Measurements from ENCODE around the gene SLC22A5. TPM values are rescaled to one million over a fixed set of nuclear protein-coding genes. Genes with fewer than 3 reads are reported as not detected.

SLC22A5 gene
- total RNA-seq, 1 experiment from 2014 or later = 3.6 TPM

GRCh38 chr5:132371603-132371994, 2.1 kb downstream of the SLC22A5 start:
- no peak for ATAC-seq
- ChIA-PET POLR2A (interaction anchor here (0.9 kb wide), 1 partner anchor 100 kb away, joined by 3 read pairs; no protein-coding TSS in a partner anchor), CTCF (interaction anchor here (1.3 to 2.5 kb wide), 2 partner anchors 15 to 133 kb away, joined by 4 to 6 read pairs; no protein-coding TSS in a partner anchor)
- H3K27ac Mint-ChIP-seq = no peak overlapping the region
- H3K27me3 Mint-ChIP-seq (ENCODE audit: low read depth) = peaks cover 16% of the 10 kb centered on the region
- H3K9me3 Mint-ChIP-seq = no peaks in the 10 kb centered on the region
- H3K4me3 Mint-ChIP-seq = no peak overlapping the region; the same call in 1 of the 2 replicates
- no peaks in the 10 kb centered on the region for H3K36me3 Mint-ChIP-seq
- H3K4me1 Mint-ChIP-seq = peaks cover 9% of the 10 kb centered on the region
- no peak for DNase-seq (ENCODE audit: low spot score)
- TF ChIP-seq NFYB (CRISPR knock-in tag; conservative IDR thresholded peaks at IDR 0.05; ENCODE audit: low read depth) (no peak), ZNF512 (CRISPR knock-in tag; IDR thresholded peaks at IDR 0.05; ENCODE audit: borderline replicate concordance) (no peak), ZNF396 (CRISPR knock-in tag; IDR thresholded peaks at IDR 0.05; ENCODE audit: borderline replicate concordance) (no peak), FOXP1 (CRISPR knock-in tag; IDR thresholded peaks at IDR 0.05; ENCODE audit: borderline replicate concordance) (no peak), CREB1 (CRISPR knock-in tag; IDR thresholded peaks at IDR 0.05) (no peak), RELA (CRISPR knock-in tag; IDR thresholded peaks at IDR 0.05; ENCODE audit: borderline replicate concordance) (no peak), ATF1 (CRISPR knock-in tag; IDR thresholded peaks at IDR 0.05) (no peak), NFATC4 (CRISPR knock-in tag; IDR thresholded peaks at IDR 0.05) (no peak), NFE2L1 (CRISPR knock-in tag; IDR thresholded peaks at IDR 0.05) (no peak), ZNF138 (CRISPR knock-in tag; conservative IDR thresholded peaks at IDR 0.05) (no peak), MYBL2 (CRISPR knock-in tag; IDR thresholded peaks at IDR 0.05) (no peak)

GRCh38 chr5:132372127-132372526, 2.6 kb downstream of the SLC22A5 start:
- Mint-ChIP-seq H3K4me1 (peaks cover 9% of the 10 kb centered on the region), H3K27ac (no peak overlapping the region), H3K4me3 (no peak overlapping the region), H3K9me3 (no peaks in the 10 kb centered on the region), H3K27me3 (ENCODE audit: low read depth) (peaks cover 16% of the 10 kb centered on the region), H3K36me3 (no peaks in the 10 kb centered on the region)
- ChIA-PET POLR2A (no interaction called here), CTCF (interaction anchor here (0.8 to 2.5 kb wide), 3 partner anchors 14 to 134 kb away, joined by 3 to 6 read pairs (median 4); no protein-coding TSS in a partner anchor)
- TF ChIP-seq ZNF512 (CRISPR knock-in tag; IDR thresholded peaks at IDR 0.05; ENCODE audit: borderline replicate concordance) = no peak
- ATAC-seq (no peak), DNase-seq (ENCODE audit: low spot score) (no peak)

GRCh38 chr5:132372542-132372941, 3.0 kb downstream of the SLC22A5 start:
- TF ChIP-seq JAZF1 (CRISPR knock-in tag; IDR thresholded peaks at IDR 0.05) = no peak
- no peak for TF ChIP-seq PRDM15 (CRISPR knock-in tag; IDR thresholded peaks at IDR 0.05)
- no peak for TF ChIP-seq TEAD1 (CRISPR knock-in tag; IDR thresholded peaks at IDR 0.05)
- no peak for TF ChIP-seq E2F4 (CRISPR knock-in tag; IDR thresholded peaks at IDR 0.05; ENCODE audit: borderline replicate concordance, low read depth)
- no peak for TF ChIP-seq HMGA2 (CRISPR knock-in tag; IDR thresholded peaks at IDR 0.05)
- Mint-ChIP-seq H3K9me3 (no peaks in the 10 kb centered on the region), H3K4me1 (peaks cover 9% of the 10 kb centered on the region), H3K27me3 (ENCODE audit: low read depth) (peaks cover 16% of the 10 kb centered on the region), H3K36me3 (no peaks in the 10 kb centered on the region), H3K27ac (no peak overlapping the region), H3K4me3 (no peak overlapping the region)
- no peak for DNase-seq (ENCODE audit: low spot score)
- ChIA-PET POLR2A (no interaction called here), CTCF (interaction anchor here (0.8 to 2.5 kb wide), 2 partner anchors 14 to 128 kb away, joined by 3 to 6 read pairs; no protein-coding TSS in a partner anchor)
- no peak for ATAC-seq

Data from WTC11 (cell line).